CD14-positive monocyte (primary cell): ENCODE results near the gene GRK5. TPM values are rescaled to one million over a fixed set of nuclear protein-coding genes. Genes with fewer than 3 reads are reported as not detected.

Experiments used
- DNase-seq, 3 donors: peaks; one replicate each; pipeline ENCODE4 v3.0.0-alpha.2; 2011 to 2022
- H2AFZ ChIP-seq: 2 replicates; pipeline ENCODE4 v1.6.0; 2012; ENCODE audit warnings: mild to moderate bottlenecking, low read depth, low read length, inconsistent platforms; ENCODE audit not compliant: insufficient read depth, poor library complexity, severe bottlenecking
- H3K27ac ChIP-seq, 2 donors: 1 replicate in 1 of 2; 2 replicates in 1 of 2; pipeline ENCODE4 v1.5.1; 2012 to 2013; ENCODE audit warnings: low read length in 2 of 2, control low read depth in 1 of 2, inconsistent platforms in 1 of 2, low read depth in 1 of 2, mild to moderate bottlenecking in 1 of 2
- H3K27me3 ChIP-seq, 2 donors: one replicate each; pipeline versions ENCODE4 v1.6.0 to v1.6.1; 2011 to 2013; ENCODE audit warnings: low read length in 2 of 2; ENCODE audit not compliant: control insufficient read depth in 2 of 2, insufficient read depth in 2 of 2
- H3K36me3 ChIP-seq, 2 donors: replicated peaks in 1 of 2; 1 replicate in 1 of 2; 2 replicates in 1 of 2; pipeline versions ENCODE4 v1.5.1 to v1.6.1; 2012 to 2013; ENCODE audit warnings: low read length in 2 of 2, control low read depth in 1 of 2, inconsistent platforms in 1 of 2, mild to moderate bottlenecking in 1 of 2; ENCODE audit not compliant: insufficient read depth in 2 of 2, control insufficient read depth in 1 of 2
- H3K4me1 ChIP-seq, 2 donors: 1 replicate in 1 of 2; 2 replicates in 1 of 2; pipeline versions ENCODE4 v1.5.1 to v1.6.1; 2012 to 2013; ENCODE audit warnings: low read length in 2 of 2, control low read depth in 1 of 2, inconsistent platforms in 1 of 2, mild to moderate bottlenecking in 1 of 2, moderate library complexity in 1 of 2; ENCODE audit not compliant: insufficient read depth in 2 of 2, control insufficient read depth in 1 of 2
- H3K4me2 ChIP-seq: replicated peaks from 2 replicates; pipeline ENCODE3; 2012; ENCODE audit warnings: low read length, moderate library complexity, mild to moderate bottlenecking; ENCODE audit not compliant: poor library complexity, severe bottlenecking; ENCODE audit errors: extremely low read depth
- H3K4me3 ChIP-seq, 3 experiments: fragments of 200-600 bp in 1 of 3; sonication (generic) in 1 of 3; replicated peaks in 1 of 3; 1 replicate in 2 of 3; 2 replicates in 1 of 3; pipeline ENCODE4 v1.5.1; 2011 to 2013; ENCODE audit warnings: low read length in 3 of 3, mild to moderate bottlenecking in 3 of 3, control low read depth in 2 of 3, low read depth in 2 of 3, inconsistent platforms in 1 of 3, moderate library complexity in 1 of 3
- H3K79me2 ChIP-seq: 2 replicates; pipeline ENCODE4 v1.6.0; 2012; ENCODE audit warnings: mild to moderate bottlenecking, control low read depth, inconsistent platforms, low read length, moderate library complexity; ENCODE audit not compliant: insufficient read depth
- H3K9ac ChIP-seq: 2 replicates; pipeline ENCODE4 v1.6.0; 2017; ENCODE audit warnings: low read length, mild to moderate bottlenecking; ENCODE audit not compliant: insufficient read depth, poor library complexity, severe bottlenecking
- H3K9me3 ChIP-seq, 2 donors: replicated peaks in 1 of 2; 1 replicate in 1 of 2; 2 replicates in 1 of 2; pipeline versions ENCODE4 v1.5.1 to v1.6.1; 2012 to 2013; ENCODE audit warnings: low read length in 2 of 2, control low read depth in 1 of 2; ENCODE audit not compliant: control insufficient read depth in 1 of 2, insufficient read depth in 1 of 2
- H4K20me1 ChIP-seq: 2 replicates; pipeline ENCODE4 v1.6.0; 2012; ENCODE audit warnings: mild to moderate bottlenecking, low read length, control low read depth, moderate library complexity; ENCODE audit not compliant: insufficient read depth
- H3K27ac Mint-ChIP-seq, 7 donors: one replicate each; pipeline ENCODE4 v1.8.0; 2020; ENCODE audit warnings: mild to moderate bottlenecking in 7 of 7, mixed read lengths in 7 of 7, moderate library complexity in 6 of 7, inconsistent platforms in 2 of 7
- H3K27me3 Mint-ChIP-seq, 3 donors: one replicate each; pipeline ENCODE4 v1.8.0; 2021 to 2022; ENCODE audit warnings: low read depth in 3 of 3, mild to moderate bottlenecking in 3 of 3, mixed read lengths in 3 of 3, moderate library complexity in 3 of 3, inconsistent platforms in 1 of 3
- H3K36me3 Mint-ChIP-seq, 2 donors: one replicate each; pipeline ENCODE4 v1.8.0; 2020; ENCODE audit warnings: mixed read lengths in 2 of 2, inconsistent platforms in 1 of 2, mild to moderate bottlenecking in 1 of 2
- H3K4me1 Mint-ChIP-seq: one replicate; pipeline ENCODE4 v1.8.0; 2020; ENCODE audit warnings: mild to moderate bottlenecking, mixed read lengths
- H3K4me3 Mint-ChIP-seq, 2 donors: one replicate each; pipeline ENCODE4 v1.8.0; 2020; ENCODE audit warnings: mild to moderate bottlenecking in 2 of 2, mixed read lengths in 2 of 2, moderate library complexity in 1 of 2
- H3K9me3 Mint-ChIP-seq, 7 donors: one replicate each; pipeline ENCODE4 v1.8.0; 2020 to 2022; ENCODE audit warnings: mixed read lengths in 7 of 7, mild to moderate bottlenecking in 6 of 7, moderate library complexity in 6 of 7, inconsistent platforms in 2 of 7
- WGBS: methylation state at CpG from one replicate; pipeline ENCODE4 v1.1.5; 2013; ENCODE audit warnings: missing lambda C conversion rate; ENCODE audit not compliant: insufficient coverage; 5-methylcytosine and 5-hydroxymethylcytosine counted together
- intact Hi-C, 2 donors: fragments of 100-400 bp; cut with micrococcal nuclease; formaldehyde crosslinking; loops; one replicate each; pipeline versions ENCODE4 v1.15.0 to v1.15.1; 2023
- polyA plus RNA-seq, 3 donors: library from polyadenylated mRNA; depleted of rRNA in 1 of 3; unstranded in 2 of 3; stranded (reverse) in 1 of 3; fragments of 300-500 nt in 2 of 3; fragments of >200 nt in 1 of 3; fragmentation: Illumina TruSeq in 2 of 3; gene quantifications; 1 replicate in 2 of 3; 2 replicates in 1 of 3; pipeline ENCODE4 v1.2.3, GENCODE V29; 2012 to 2021
- TF ChIP-seq, protein P1 (sequence below): fragments of 200-600 bp; IDR thresholded peaks from one replicate; pipeline ENCODE4 v1.8.0; 2022; ENCODE audit warnings: antibody characterized with exemption, mild to moderate bottlenecking

Gene GRK5
- polyA plus RNA-seq, 3 donors = 1.2 to 6.5 (median 2.8) TPM

DNA sequence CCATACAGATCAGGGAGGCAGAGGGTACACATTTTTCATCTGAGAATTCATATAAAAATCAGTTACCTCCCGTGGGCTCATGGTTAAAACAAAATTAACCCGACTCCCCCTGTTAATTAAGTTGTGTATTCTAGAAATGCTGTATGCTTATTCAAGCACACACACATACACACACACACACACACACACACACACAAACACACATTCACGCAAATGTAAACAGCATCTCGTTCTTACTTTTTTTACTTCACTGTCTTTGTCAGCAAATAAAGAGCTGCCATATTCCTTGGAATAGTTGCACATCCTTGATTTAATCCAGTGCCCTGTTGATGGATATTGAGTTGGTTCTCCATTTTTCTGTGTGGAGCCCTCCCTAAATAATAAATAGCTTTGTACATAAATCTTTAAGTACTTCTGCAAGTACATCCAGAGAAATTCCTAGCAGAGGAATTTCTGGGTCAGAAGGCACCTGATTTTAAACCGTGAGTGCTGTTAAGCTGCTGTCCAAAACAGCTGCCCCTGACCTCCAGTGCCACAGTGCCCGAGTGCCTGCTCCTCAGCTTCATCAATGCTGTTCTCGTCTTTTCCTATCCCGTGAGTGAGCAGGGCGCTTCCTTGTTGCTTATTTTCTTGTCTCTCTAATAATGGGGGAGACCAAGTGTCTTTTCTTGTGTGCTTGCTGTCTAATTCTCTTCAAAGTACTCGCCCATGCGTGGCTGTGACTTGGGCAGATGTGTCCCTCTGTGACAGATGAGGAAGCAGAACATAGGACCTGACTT lies 217.9 kb downstream of the GRK5 start:
- Histone ChIP-seq H3K4me3 (no peak overlapping the region), H3K27me3 (no peaks in the 10 kb centered on the region), H3K9ac (no peak overlapping the region), H3K36me3 (peaks cover 17 to 33% of the 10 kb centered on the region in 2 donors), H3K4me2 (no peak overlapping the region), H3K4me1 (no peaks in the 10 kb centered on the region), H4K20me1 (no peaks in the 10 kb centered on the region), H2AFZ (no peak overlapping the region), H3K9me3 (no peaks in the 10 kb centered on the region), H3K27ac (no peak overlapping the region), H3K79me2 (no peaks in the 10 kb centered on the region)
- no peaks in the 10 kb centered on the region for H3K9me3 Mint-ChIP-seq
- peaks cover 3% of the 10 kb centered on the region for H3K4me1 Mint-ChIP-seq
- DNase-seq = no peak
- no peak overlapping the region for H3K27ac Mint-ChIP-seq
- H3K4me3 Mint-ChIP-seq = no peak overlapping the region
- peaks cover 12 to 17% of the 10 kb centered on the region in 2 donors for H3K36me3 Mint-ChIP-seq
- TF ChIP-seq, protein P1, sequence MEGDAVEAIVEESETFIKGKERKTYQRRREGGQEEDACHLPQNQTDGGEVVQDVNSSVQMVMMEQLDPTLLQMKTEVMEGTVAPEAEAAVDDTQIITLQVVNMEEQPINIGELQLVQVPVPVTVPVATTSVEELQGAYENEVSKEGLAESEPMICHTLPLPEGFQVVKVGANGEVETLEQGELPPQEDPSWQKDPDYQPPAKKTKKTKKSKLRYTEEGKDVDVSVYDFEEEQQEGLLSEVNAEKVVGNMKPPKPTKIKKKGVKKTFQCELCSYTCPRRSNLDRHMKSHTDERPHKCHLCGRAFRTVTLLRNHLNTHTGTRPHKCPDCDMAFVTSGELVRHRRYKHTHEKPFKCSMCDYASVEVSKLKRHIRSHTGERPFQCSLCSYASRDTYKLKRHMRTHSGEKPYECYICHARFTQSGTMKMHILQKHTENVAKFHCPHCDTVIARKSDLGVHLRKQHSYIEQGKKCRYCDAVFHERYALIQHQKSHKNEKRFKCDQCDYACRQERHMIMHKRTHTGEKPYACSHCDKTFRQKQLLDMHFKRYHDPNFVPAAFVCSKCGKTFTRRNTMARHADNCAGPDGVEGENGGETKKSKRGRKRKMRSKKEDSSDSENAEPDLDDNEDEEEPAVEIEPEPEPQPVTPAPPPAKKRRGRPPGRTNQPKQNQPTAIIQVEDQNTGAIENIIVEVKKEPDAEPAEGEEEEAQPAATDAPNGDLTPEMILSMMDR = no peak
- intact Hi-C loops = no loop called here
- H3K27me3 Mint-ChIP-seq = peaks cover 0 to 4% (median 2%) of the 10 kb centered on the region in 3 donors
- 96% methylated on average over 5 of the region's 11 CpGs for WGBS

DNA sequence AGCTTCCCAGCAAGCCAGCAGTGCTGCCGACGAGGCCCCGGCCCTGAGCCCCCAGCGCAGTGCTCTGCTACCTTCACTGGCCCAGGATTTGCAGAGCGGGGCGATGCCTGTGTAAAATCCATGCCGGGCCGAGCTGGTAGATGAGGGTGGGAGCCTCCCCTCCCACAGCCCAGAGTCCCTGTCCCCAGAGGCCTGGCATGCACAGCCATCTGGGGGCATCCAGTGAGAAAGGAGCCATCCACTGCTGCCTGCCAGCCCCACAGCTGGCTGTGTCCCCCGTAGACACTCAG lies 218.5 kb downstream of the GRK5 start:
- Histone ChIP-seq H3K36me3 (peaks cover 17 to 33% of the 10 kb centered on the region in 2 donors), H3K27ac (no peak overlapping the region), H3K79me2 (no peaks in the 10 kb centered on the region), H3K4me1 (no peaks in the 10 kb centered on the region), H2AFZ (no peak overlapping the region), H4K20me1 (no peaks in the 10 kb centered on the region), H3K9ac (no peak overlapping the region), H3K4me2 (no peak overlapping the region), H3K4me3 (no peak overlapping the region), H3K27me3 (no peaks in the 10 kb centered on the region), H3K9me3 (no peaks in the 10 kb centered on the region)
- Mint-ChIP-seq H3K9me3 (no peaks in the 10 kb centered on the region), H3K36me3 (peaks cover 12 to 20% of the 10 kb centered on the region in 2 donors), H3K4me1 (peaks cover 3% of the 10 kb centered on the region), H3K27me3 (peaks cover 0 to 4% (median 2%) of the 10 kb centered on the region in 3 donors), H3K4me3 (no peak overlapping the region), H3K27ac (no peak overlapping the region)
- intact Hi-C loops = no loop called here
- no peak for DNase-seq
- TF ChIP-seq, protein P1 = no peak
- WGBS = 94% methylated on average over 7 of the region's 9 CpGs
